GM21576 (cell line): ENCODE measurements around the gene MSLN.
"Not testable (repeated sequence)": the region's sequence is repeated elsewhere in the genome, so short reads cannot be mapped to it uniquely, and the experiment has no call there.

Experiments
- ATAC-seq: cut with Tn5 transposase; IDR thresholded peaks from one replicate; pipeline ENCODE4 v1.9.1; 2021; ENCODE audit warnings: mild to moderate bottlenecking, moderate library complexity; ENCODE audit not compliant: unreplicated experiment

MSLN gene

GRCh38 chr16:770411-770810 is 9.9 kb downstream of the MSLN start:
- no peak for ATAC-seq

GRCh38 chr16:772959-773358 is 12.4 kb downstream of the MSLN start:
- ATAC-seq, result no peak

- ATAC-seq, result no peak
These were observed 13.8 kb downstream of the MSLN start for GRCh38 chr16:774086-775001.

GRCh38 chr16:775236-775796 is 14.8 kb downstream of the MSLN start:
- ATAC-seq, result no peak

- ATAC-seq, result not testable (repeated sequence)
These were observed 15.8 kb downstream of the MSLN start for GRCh38 chr16:776298-776697.

- no peak for ATAC-seq
These were observed 16.3 kb downstream of the MSLN start for GRCh38 chr16:776824-777223.

- ATAC-seq, result no peak
These were observed 17.3 kb downstream of the MSLN start for GRCh38 chr16:777826-778225.

- no peak for ATAC-seq
These were observed 17.9 kb downstream of the MSLN start for GRCh38 chr16:778447-778846.

GRCh38 chr16:778909-779527 is 18.5 kb downstream of the MSLN start:
- ATAC-seq, result no peak

- no peak for ATAC-seq
These were observed 19.0 kb downstream of the MSLN start for GRCh38 chr16:779561-779960.

- ATAC-seq, result no peak
These were observed 19.8 kb downstream of the MSLN start for GRCh38 chr16:780296-780695.

GRCh38 chr16:781346-782010 is 20.9 kb downstream of the MSLN start:
- ATAC-seq, result no peak

- ATAC-seq, result no peak
These were observed 21.7 kb downstream of the MSLN start for GRCh38 chr16:782258-782657.

- ATAC-seq, result no peak
These were observed 22.4 kb downstream of the MSLN start for GRCh38 chr16:782766-783403.

- ATAC-seq, result no peak
These were observed 23.0 kb downstream of the MSLN start for GRCh38 chr16:783404-784161.

GRCh38 chr16:784431-784830 is 23.9 kb downstream of the MSLN start:
- no peak for ATAC-seq

GRCh38 chr16:785563-786535 is 25.3 kb downstream of the MSLN start:
- ATAC-seq, result no peak

GRCh38 chr16:787321-787966 is 26.9 kb downstream of the MSLN start:
- no peak for ATAC-seq

GRCh38 chr16:787978-788398 is 27.5 kb downstream of the MSLN start, which contains the start of gene RPUSD1:
Gene RPUSD1, minus strand, starts transcription at chr16:788381. Its CDS starts 644 bp downstream, at chr16:787737.
- peak; percentile 19 for ATAC-seq
